GM18502 (cell line): ENCODE results near the gene ZNF444.
"Not testable (repeated sequence)": the region's sequence is repeated elsewhere in the genome, so short reads cannot be mapped to it uniquely, and the experiment has no call there.

ENCODE experiments used
- ATAC-seq: cut with Tn5 transposase; IDR thresholded peaks from one replicate; pipeline ENCODE4 v1.9.1; 2021; ENCODE audit warnings: mild to moderate bottlenecking; ENCODE audit not compliant: unreplicated experiment, poor library complexity

Gene ZNF444

GRCh38 chr19:56142897-56143434 is 1.9 kb downstream of the ZNF444 start:
- no peak for ATAC-seq

GRCh38 chr19:56144376-56144775 is 3.3 kb downstream of the ZNF444 start:
- ATAC-seq = no peak

DNA sequence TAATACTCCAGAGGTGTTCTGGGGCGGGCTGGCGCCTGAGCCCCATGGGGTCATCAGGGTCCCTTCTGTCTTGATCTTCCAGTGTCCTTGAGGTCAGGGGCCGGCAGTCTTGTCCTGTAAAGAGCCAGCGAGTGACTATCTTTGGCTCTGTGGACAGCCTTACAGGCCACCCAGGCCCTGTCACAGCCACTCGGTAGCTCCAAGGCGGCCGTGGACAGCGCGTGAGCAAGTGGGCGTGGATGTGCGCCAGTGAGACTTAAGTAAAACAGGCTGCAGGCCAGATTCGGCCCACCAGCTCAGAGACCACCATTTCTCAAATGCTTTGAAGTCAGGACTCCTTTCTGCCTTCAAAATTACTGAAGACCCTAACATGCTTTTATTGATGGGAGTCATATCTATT is 3.7 kb downstream of the ZNF444 start:
- ATAC-seq = no peak

DNA sequence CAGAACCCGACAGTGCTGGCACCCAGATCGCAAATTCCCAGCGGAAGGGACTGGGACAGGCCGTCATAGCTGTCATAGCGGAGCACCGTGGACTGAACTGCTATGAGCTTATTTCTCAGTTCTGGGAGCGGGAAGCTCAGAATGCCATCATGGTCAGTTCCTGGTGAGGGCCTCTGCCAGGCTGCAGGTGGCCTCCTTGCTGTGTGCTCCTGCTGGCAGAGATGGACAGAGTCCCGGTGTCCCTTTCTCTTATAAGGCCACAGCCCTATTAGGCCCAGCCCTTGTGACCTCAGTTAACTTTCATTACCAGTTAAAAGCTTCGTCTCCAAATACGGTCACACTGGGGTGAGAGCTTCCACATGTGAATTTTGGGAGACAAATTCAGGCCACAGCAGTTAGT is 4.6 kb downstream of the ZNF444 start:
- ATAC-seq = no peak

DNA sequence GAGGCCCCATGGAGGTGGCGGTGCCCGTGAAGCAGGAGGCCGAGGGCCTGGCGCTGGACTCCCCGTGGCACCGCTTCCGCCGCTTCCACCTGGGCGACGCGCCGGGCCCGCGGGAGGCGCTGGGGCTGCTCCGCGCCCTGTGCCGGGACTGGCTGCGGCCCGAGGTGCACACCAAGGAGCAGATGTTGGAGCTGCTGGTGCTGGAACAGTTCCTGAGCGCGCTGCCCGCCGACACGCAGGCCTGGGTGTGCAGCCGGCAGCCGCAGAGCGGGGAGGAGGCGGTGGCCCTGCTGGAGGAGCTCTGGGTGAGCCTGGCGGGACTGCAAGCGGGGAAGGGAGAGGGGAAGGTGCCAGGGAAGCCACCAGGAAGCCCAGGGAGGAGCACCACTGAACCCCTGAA is 5.8 kb downstream of the ZNF444 start:
- ATAC-seq = no peak

DNA sequence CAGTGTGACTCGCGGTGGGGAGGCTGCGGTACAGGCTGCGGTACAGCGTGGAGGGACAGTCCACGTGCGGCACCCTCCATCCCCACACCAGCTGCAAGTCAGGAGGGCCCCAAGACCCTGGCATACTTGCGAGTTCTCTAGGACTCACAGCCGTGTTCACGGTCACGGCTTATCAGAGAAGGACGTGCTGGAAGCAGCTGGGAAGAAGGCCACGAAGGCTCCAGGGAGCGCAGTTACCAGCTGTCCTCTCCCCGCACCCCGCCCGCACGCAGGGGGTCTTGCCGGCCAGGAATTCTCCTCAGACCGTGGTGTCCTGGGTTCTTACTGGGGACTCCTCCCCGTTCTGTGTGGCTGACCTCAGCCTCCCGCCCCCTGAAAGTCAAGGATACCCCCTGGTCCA is 6.2 kb downstream of the ZNF444 start:
- ATAC-seq = no peak

DNA sequence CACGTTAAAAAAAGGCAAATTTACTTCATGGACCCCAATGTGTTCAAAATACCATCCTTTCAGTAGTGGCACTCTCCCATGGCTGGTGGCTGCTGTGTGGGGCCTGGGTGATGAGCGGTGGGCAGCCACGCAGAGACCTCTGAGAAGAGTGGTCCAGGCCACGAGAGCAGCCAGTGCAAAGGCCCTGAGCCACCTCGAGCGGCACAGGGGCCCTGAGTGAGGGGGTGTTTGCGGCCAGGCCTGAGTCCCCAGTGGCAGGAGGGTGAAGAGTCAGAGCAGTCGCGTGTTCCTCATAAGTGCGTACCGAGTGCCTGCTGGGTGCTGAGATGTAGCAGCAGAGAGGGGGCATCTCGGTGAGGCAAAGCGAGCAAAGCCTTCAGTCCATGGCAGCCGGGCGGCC is 7.0 kb downstream of the ZNF444 start:
- ATAC-seq = no peak

GRCh38 chr19:56148955-56149655 is 8.0 kb downstream of the ZNF444 start:
- ATAC-seq = not testable (repeated sequence)

DNA sequence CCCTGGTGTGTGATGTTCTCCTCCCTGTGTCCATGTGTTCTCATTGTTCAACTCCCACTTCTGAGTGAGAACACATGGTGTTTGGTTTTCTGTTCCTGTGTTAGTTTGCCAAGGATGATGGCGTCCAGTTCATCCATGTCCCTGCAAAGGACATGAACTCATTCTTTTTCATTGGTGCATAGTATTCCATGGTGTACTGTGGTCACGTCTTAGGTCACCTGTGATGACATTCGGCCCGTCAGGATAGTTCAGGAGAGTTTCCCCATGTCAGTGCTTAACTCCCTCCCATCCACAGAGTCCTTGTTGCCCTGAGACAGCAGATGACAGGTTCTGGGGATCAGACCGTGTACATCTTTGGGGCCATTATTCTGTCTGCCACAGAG is 8.6 kb downstream of the ZNF444 start:
- ATAC-seq = no peak

- ATAC-seq = no peak
These were observed 9.3 kb downstream of the ZNF444 start for GRCh38 chr19:56150358-56150757.

DNA sequence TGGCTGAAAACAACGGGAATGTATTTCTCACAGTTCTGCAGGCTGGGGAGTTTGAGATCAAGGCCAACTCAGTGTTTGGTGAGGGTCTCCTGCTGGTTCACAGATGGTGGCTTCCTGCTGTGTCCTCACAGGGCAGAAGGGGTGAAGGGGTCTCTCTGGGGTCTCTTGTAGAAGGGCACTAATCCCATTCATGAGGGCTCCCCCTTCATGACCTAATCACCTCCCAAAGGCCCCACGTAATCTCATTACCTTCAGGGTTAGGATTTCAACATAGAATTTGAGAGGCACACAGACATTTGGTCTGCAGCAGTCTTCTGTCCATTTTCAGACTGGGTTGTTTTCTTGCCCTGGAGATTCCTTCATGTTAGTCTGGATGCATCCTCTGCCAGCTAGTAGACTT is 11.6 kb downstream of the ZNF444 start:
- no peak for ATAC-seq

DNA sequence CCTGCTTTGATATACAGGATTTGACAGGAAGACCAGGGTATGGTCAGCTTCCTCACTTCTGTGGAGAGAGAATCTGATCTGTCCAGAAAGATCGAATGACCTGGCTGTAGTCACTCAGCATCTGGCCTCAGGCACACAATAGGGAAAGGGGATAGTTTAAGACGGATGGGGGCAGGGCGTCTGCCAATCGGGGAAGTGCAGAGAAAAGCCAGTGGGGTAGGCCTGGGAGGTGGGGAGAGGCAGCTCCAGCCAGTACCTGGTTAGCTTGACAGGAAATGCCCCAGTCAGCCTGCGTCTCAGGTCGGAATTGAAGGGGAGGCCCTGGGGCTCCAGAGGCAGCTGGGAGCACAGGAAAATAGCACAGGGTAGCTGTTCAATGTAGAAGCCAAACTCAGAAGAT is 12.4 kb downstream of the ZNF444 start:
- no peak for ATAC-seq

GRCh38 chr19:56155124-56155687 is 14.1 kb downstream of the ZNF444 start:
- no peak for ATAC-seq

- ATAC-seq = no peak
These were observed 15.7 kb downstream of the ZNF444 start for GRCh38 chr19:56156768-56157167.

DNA sequence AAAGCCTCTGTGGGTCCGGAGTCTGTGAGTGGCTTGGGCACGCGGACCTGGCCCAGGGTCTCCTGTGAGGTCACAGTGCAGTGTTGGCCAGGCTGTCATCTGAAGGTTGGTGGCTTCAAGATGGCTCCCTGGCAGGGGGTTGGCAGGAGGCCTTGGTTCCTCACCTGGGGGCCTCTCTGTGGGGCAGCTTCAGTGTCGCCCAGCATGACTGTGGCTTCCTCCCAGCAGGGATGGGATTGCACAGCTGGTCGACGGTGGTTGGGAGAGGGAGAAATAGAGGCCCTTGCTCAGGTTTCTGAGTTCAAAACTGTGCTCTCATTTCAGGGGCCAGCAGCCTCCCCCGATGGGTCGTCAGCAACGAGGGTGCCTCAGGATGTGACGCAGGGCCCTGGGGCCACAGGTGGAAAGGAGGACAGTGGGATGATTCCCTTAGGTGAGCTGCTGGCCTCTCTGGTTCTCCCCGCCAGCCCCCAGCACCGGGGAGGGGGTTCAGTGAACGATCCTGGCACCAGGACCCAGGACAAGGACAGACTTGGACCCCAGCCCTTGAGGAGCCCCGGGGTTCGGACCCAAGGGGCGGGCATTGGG is 17.2 kb downstream of the ZNF444 start:
- no peak for ATAC-seq

- ATAC-seq = no peak
These were observed 18.0 kb downstream of the ZNF444 start for GRCh38 chr19:56159009-56159559.

- no peak for ATAC-seq
These were observed 18.7 kb downstream of the ZNF444 start for GRCh38 chr19:56159622-56160271.

DNA sequence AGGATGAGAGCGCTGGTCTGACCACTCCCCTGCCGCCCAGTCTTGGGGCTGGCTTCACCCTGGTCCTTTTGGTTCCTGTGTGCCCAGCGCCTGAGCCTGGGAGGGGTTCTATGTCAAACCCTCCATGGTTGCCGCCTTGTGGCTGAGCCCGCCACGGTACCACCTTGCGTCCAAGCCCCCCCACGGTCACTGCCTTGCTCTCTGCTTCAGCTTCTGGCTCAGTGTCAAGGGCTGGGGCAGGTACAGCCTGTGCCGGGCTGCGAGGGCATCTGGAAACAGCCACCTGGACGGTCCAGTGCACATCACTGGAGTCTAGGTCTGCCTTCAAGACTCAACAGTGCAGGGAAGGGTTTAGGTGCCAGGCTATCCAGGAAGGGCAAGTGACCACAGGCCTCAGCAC is 20.4 kb downstream of the ZNF444 start:
- no peak for ATAC-seq

DNA sequence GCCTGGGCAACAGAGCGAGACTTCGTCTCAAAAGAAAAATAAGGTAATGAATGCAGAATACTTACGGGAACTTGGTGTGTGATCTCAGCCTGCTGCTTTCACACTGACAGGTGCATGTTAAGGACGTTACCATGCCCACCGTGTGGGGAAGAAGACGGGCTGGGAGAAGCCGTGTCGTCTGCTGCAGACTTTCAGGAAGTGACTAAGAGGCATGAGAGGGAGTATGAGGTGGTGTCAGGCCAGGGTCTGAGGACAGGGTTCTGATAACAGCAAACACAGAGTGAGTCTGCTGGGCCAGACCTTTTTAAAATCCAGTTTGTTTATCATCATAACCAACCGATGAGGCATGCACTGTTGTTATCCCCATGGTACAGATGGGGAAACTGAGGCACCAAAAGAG is 21.2 kb downstream of the ZNF444 start:
- no peak for ATAC-seq

- ATAC-seq = no peak
These were observed 22.0 kb downstream of the ZNF444 start for GRCh38 chr19:56163097-56163496.

DNA sequence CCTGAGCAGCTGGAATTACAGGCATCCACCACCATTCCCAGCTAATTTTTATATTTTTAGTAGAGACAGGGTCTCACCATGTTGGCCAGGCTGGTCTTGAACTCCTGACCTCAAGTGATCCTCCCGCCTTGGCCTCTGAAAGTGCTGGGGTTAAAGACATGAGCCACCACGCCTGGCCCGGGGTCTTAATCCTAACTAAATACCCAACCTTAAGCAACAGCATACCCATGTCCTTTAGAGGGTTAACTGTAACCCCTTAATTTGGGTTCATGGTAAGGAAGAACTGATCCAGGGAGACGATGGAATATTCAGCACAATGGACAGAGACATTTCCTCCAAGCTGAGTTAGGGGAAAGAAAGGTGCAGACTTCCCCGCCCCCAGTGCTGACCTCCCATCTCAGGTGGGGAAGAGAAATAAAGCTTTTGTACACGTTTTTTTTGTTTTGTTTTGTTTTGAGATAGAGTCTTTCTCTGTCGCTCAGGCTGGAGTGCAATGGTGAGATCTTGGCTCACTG is 26.0 kb downstream of the ZNF444 start:
- no peak for ATAC-seq
